ENCODE results near the gene ANKMY1.

Gene ANKMY1

DNA sequence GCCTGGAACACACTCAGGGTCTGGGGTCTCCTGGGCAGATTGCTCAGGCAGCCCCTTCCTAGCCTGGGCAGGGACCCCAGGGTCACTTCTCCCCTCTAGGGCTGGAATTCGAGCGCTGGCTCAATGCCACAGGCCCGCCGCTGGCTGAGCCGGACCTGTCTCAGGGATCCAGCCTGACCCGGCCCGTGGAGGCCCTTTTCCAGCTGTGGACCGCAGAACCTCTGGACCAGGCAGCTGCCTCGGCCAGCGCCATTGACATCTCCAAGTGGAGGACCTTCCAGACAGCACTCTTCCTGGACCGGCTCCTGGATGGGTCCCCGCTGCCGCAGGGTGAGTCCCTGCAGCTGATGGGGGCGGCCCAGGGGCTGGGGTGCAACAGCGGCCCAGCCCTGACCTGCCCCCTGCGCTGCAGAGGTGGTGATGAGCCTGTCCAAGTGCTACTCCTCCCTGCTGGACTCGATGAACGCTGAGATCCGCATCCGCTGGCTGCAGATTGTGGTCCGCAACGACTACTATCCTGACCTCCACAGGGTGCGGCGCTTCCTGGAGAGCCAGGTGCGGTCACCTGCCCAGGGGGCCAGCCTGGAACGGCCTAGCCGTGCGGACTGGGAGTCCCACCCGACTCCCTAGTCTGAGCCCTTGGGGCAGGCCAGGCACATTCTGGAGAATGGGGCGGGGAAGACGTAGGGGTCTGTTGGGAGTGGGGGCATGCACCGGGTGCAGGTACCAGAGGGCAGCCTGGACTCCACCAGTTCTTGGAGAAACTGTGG is 18.8 kb upstream of the ANKMY1 start:
- H3K9me3 ChIP-seq (ENCODE audit: control insufficient read depth, low read length), result no peaks in the 10 kb centered on the region
- no peak overlapping the region for H3K9ac ChIP-seq
- H3K79me2 ChIP-seq, result peaks cover 13% of the 10 kb centered on the region
- no peaks in the 10 kb centered on the region for H3K27me3 ChIP-seq (ENCODE audit: control insufficient read depth, insufficient read depth, low read length)
- no peak overlapping the region for H2AFZ ChIP-seq
- no peak overlapping the region for H3K27ac ChIP-seq
- H3K4me1 ChIP-seq, result no peaks in the 10 kb centered on the region
- H3K36me3 ChIP-seq (ENCODE audit: control insufficient read depth, insufficient read depth, low read length), result no peaks in the 10 kb centered on the region
- no peak overlapping the region for H3K4me3 ChIP-seq (ENCODE audit: low read depth, low read length)
- TF ChIP-seq, protein P1, sequence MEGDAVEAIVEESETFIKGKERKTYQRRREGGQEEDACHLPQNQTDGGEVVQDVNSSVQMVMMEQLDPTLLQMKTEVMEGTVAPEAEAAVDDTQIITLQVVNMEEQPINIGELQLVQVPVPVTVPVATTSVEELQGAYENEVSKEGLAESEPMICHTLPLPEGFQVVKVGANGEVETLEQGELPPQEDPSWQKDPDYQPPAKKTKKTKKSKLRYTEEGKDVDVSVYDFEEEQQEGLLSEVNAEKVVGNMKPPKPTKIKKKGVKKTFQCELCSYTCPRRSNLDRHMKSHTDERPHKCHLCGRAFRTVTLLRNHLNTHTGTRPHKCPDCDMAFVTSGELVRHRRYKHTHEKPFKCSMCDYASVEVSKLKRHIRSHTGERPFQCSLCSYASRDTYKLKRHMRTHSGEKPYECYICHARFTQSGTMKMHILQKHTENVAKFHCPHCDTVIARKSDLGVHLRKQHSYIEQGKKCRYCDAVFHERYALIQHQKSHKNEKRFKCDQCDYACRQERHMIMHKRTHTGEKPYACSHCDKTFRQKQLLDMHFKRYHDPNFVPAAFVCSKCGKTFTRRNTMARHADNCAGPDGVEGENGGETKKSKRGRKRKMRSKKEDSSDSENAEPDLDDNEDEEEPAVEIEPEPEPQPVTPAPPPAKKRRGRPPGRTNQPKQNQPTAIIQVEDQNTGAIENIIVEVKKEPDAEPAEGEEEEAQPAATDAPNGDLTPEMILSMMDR (IDR thresholded peaks at IDR 0.05), result no peak
- no peak overlapping the region for H3K4me2 ChIP-seq (ENCODE audit: low read length)

DNA sequence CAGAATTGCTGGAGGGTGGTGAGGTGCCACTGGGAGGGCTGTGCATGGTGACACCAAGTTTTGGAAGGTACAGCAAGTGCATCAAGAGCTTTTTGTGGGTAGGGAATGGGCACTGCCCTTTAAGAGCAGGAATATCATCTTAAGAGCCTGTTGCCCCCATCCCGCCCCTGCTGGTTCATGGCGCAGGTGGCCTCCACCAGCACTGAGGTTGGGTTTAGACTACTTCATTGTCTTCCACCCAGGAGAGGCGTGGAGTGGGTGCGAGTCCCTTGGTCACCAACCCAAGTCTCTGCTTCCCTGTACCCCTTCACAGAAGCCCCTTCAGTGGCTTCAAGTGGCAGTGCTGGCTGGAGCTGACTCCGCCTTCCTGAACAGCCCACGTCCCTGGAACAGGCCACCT is 18.2 kb upstream of the ANKMY1 start:
- Histone ChIP-seq H3K4me1 (no peaks in the 10 kb centered on the region), H3K79me2 (peaks cover 13% of the 10 kb centered on the region), H2AFZ (no peak overlapping the region), H3K36me3 (ENCODE audit: control insufficient read depth, insufficient read depth, low read length) (no peaks in the 10 kb centered on the region), H3K9ac (no peak overlapping the region), H3K9me3 (ENCODE audit: control insufficient read depth, low read length) (no peaks in the 10 kb centered on the region), H3K4me3 (ENCODE audit: low read depth, low read length) (no peak overlapping the region), H3K4me2 (ENCODE audit: low read length) (no peak overlapping the region), H3K27me3 (ENCODE audit: control insufficient read depth, insufficient read depth, low read length) (no peaks in the 10 kb centered on the region), H3K27ac (no peak overlapping the region)
- TF ChIP-seq, protein P1 (IDR thresholded peaks at IDR 0.05), result no peak

DNA sequence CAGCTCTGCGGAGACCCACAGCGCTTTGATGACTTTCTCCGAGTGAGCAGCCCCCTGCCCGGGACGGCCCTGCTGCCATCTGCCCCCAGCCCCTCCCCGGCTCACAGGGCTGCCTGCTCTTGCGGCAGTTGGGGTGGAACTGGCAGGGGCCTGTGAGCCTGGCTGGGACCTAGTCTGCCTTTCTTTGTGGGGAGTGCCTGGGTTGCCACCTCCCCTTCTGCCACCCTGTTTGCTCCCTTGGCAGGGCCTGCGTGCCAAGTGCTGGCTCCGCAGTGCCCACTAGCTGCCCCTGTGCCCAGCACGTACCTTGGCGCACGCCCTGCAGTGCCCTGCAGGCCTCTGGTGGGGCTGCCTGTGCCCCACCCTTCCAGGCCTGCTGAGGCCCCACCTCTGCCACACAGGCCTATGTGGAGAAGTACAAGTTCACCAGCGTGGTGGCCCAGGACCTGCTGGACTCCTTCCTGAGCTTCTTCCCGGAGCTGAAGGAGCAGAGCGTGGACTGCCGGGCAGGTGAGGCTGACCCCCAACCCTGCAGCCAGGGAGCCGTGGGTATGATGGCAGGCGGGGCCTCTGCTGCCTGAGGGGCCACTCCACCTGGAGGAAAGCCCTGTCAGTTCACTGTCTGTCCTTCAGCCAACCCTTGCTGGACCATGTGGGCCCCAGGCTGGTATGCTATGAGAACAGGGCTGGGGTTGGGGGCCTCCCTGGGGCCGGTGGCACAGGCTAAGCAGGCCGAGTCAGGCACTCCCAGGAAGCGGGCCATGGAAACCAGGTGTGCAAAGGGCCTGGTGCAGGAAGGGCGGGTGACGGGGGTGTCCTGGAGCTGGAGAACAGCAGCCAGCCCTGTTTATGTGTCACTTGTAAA is 17.5 kb upstream of the ANKMY1 start:
- Histone ChIP-seq H3K4me1 (no peaks in the 10 kb centered on the region), H2AFZ (no peak overlapping the region), H3K79me2 (peaks cover 6% of the 10 kb centered on the region), H3K9me3 (ENCODE audit: control insufficient read depth, low read length) (no peaks in the 10 kb centered on the region), H3K27ac (no peak overlapping the region), H3K36me3 (ENCODE audit: control insufficient read depth, insufficient read depth, low read length) (no peaks in the 10 kb centered on the region), H3K4me3 (ENCODE audit: low read depth, low read length) (no peak overlapping the region), H3K9ac (no peak overlapping the region), H3K27me3 (ENCODE audit: control insufficient read depth, insufficient read depth, low read length) (no peaks in the 10 kb centered on the region), H3K4me2 (ENCODE audit: low read length) (no peak overlapping the region)
- TF ChIP-seq, protein P1 (IDR thresholded peaks at IDR 0.05), result no peak

DNA sequence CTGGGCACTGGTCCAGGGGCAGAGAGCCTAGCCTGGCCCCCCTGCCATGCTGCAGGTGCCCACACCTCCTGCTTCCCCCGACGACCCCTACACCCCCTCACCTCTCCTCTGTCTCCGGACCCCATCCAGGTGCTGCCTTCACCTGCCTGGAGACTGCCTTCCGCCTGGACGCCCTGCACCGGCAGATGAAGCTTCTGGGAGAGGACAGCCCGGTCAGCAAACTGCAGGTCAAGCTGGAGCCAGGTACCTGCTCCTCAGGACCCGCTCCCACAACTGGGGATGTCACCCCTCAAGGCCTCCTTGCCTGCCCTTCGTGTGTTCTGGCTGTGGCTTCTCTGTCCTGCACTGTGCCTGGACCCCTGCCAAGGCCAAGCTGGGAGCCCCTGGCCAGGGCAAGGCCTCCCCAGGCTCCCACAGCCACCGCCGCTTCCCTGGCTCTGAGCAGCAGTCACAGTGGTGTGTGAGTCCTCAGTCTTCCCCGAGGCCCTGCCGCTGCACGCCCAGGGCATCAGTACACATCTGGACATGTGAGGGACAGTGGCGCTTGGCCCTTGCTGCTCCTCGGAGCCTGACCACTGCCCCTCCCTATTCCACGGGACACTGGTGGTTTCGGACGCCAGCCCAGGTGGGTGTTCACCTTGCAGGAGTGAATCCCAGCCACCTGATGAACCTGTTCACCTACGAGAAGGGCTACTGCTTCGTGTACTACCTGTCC is 16.8 kb upstream of the ANKMY1 start:
- Histone ChIP-seq H3K4me2 (ENCODE audit: low read length) (no peak overlapping the region), H3K27ac (no peak overlapping the region), H3K9ac (no peak overlapping the region), H3K79me2 (no peaks in the 10 kb centered on the region), H3K9me3 (ENCODE audit: control insufficient read depth, low read length) (no peaks in the 10 kb centered on the region), H3K4me1 (no peaks in the 10 kb centered on the region), H3K4me3 (ENCODE audit: low read depth, low read length) (no peak overlapping the region), H2AFZ (no peak overlapping the region), H3K36me3 (ENCODE audit: control insufficient read depth, insufficient read depth, low read length) (no peaks in the 10 kb centered on the region), H3K27me3 (ENCODE audit: control insufficient read depth, insufficient read depth, low read length) (no peaks in the 10 kb centered on the region)
- TF ChIP-seq, protein P1 (IDR thresholded peaks at IDR 0.05), result no peak

All from parathyroid adenoma (tissue), 2 donors.